AG20443 (cell line): Measurements from ENCODE around the gene MTCH1.

Experiments used
- DNase-seq: peaks from one replicate; pipeline ENCODE4 v3.0.0; 2012; ENCODE audit warnings: low spot score, mixed read lengths

MTCH1 gene

GRCh38 chr6:36985808-36986703 lies at the start of gene MTCH1:
Gene MTCH1, minus strand, starts transcription at chr6:36986196. Its CDS starts 23 bp downstream, at chr6:36986173.
- peak; percentile 97 for DNase-seq

GRCh38 chr6:37033819-37034795 lies 48.1 kb upstream of the MTCH1 start:
- no peak for DNase-seq

GRCh38 chr6:37033255-37033654 lies 47.3 kb upstream of the MTCH1 start:
- DNase-seq: no peak

- no peak for DNase-seq
Observed at GRCh38 chr6:37032239-37032638, 46.2 kb upstream of the MTCH1 start.

GRCh38 chr6:37030599-37030998 lies 44.6 kb upstream of the MTCH1 start:
- no peak for DNase-seq

DNA sequence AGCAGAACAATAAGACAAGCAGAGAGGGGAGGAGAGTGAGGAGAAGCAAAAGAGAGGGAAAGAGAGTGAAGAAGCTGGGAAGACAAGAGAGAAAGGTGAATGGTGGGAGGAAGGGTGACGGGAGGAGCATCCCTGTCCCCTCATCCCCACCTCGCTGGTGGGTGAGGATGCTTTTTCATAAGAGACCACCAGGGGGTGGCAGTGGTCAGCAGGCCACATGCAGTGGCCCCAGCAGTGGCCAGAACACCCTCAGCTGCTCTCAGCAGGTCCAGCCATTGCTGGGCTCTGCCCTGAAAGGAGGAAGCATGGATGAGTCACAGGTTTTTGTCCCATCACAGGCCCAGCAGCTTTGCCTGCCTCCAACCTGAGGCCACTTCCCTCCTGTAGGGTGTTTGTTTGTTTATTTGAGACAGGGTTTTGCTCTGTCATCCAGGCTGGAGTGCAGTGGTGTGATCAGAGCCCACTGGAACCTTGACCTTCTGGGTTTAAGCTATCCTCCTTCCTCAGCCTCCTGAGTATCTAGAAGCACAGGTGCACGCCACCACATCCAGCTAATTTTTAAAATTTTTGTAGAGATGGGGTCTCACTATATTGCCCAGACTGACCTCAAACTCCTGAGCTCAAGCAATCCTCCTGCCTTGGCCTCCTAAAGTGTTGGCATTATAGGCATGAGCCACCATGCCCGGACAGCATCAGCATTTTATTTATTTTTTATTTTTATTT lies 43.4 kb upstream of the MTCH1 start:
- peak; percentile 91 for DNase-seq

DNA sequence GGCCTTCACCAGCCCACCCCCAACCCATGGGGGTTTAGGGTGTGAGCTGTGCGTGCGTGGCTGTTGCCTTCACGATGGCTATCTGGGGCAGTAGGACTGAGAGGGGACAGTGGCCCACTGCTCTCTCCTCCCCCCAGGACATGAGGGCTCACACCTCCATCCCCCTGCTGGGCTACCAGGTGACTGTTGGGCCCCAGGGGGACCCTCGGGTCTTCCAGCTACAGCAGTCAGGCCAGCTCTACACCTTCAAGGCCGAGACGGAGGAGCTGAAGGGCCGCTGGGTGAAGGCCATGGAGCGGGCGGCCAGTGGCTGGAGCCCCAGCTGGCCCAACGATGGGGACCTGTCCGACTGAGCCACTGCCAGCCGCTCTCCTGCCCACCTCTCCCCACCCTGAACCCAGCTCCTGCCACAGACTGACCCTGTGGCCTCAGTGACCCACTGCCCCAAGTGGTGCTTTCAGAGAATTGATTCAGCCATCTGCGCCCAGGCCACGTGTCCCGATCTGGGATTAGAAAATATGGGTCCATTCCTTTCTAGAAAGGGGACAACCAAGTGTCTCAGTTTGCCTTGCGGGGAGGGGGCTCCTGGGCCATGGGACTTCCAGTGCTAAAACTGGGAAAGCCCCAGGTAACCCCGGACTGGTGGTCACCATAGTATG lies 41.9 kb upstream of the MTCH1 start:
- no peak for DNase-seq

DNA sequence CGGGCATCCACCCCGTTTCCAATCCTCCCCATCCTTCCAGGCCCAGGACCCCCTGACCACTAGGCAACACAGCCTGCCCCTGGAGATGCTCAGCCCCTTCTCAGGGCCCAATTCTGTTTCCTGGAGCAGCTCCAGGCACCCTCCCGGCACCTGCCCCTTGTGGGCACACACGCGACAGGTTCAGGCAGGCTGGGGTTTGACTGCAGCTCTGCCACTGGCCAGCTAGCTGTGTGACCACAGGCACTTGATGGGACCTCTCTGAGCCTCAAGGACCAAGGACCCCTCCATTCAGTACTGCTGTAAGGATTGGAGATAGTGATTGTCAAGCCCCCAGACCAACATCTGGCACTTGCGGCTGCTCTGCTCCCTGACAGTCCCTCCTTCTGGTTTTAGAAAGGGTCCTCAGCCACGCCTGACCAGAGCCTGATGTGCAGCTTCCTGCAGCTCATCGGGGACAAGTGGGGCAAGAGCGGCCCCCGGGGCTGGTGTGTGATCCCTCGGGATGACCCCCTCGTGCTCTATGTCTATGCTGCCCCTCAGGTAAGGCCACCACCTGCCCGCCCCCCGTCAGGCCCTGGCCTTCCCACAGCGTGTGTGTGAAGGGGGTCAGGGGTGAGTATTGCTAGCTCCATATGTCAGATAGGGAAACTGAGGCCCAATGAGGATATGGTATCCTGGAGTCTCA lies 41.2 kb upstream of the MTCH1 start:
- DNase-seq: no peak

DNA sequence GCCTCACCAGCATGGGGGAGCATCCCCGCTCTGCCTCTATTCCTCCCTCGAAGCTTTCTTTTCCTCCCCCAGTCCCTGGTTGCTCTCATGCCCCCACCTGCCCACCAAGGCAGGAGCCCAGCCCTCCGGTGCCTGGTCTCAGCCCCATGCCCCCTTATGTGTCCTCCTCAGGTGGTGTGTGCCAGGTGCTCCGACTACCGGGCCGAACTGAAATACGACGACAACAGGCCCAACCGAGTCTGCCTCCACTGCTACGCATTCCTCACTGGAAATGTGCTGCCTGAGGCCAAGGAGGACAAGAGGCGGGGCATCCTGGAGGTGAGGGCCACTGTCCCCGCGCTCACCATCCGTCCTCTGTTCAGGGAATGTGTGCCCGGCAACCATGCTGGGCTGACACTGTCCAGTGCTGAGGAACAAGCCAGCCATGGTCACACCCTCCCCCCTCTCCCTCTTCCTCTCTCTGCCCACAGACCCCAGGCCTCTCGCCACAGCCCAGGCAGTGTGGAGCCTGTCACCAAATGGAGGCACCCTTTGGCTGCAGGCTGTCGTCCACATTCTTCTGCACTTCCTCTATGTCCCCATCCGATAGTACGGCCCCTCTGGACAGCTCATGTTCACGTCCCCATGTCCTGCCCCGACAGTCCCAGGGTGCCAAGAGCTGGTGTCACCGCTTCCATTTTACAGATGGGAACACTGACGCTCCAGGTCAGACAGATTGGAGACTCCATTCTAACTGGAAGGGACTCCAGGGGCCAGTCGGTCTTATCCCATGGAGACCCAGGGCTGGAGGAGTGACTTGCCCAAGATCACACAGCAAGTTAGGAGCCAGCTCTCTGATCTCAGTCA lies 39.8 kb upstream of the MTCH1 start:
- DNase-seq: no peak

GRCh38 chr6:37024656-37025337 lies 38.8 kb upstream of the MTCH1 start:
- DNase-seq: peak; percentile 70

GRCh38 chr6:37022135-37022863 lies 36.3 kb upstream of the MTCH1 start:
- no peak for DNase-seq

DNA sequence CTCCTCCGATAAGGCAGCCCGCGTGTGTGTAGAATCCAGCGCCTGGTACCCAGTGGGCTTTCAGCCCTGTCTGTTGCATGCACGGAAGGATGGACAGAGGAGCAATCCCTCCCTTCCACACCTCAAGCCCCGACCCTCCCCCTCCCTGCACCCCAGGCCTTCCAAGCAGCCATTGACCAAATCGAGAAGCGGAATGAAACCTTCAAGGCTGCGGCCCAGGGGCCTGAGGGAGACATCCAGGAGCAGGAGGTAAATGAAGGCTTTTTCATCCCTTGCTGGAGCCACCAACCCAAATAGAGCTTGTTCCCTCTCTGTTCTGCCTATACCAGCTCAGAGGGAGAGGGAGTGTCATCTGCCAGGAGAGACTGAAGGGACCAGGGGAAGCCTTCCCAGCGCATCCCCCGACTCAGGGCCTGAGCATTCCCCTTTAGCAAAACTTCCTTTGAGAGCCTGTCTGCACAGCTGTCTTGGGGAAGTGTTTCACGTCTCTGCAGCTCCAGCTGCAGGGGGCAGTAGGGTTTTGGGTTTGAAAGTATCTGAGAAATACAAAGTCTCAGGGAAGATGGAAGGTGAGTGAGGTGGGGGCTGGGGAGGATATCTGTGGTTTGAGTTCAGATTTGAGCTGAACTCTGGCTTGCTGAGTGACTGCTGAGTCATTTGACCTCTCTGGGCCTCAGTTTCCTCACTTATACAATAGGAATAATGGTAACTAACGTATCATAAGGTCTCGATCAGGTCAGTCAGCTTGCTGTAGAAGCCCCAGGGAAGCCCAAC lies 35.5 kb upstream of the MTCH1 start:
- peak; percentile 40 for DNase-seq

DNA sequence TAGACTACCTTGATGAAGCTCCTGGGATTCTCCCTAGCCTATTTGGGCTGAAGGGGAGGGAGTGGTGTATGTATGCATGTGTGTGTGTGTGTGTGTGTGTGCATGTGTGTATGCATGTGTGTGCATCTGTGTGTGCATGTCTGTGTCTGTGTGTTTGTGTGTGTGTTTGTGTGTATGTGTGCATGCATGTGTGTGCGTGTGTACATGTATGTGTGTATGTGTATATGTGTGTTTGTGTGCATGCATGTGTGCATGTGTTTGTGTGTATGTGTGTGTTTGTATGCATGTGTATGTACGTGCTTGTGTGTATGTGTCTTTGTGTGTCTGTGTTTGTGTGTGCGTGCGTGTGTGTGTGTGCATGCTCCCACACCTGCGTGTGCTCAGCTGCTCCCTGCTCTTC lies 34.8 kb upstream of the MTCH1 start:
- no peak for DNase-seq

GRCh38 chr6:37020381-37020780 lies 34.4 kb upstream of the MTCH1 start:
- no peak for DNase-seq

DNA sequence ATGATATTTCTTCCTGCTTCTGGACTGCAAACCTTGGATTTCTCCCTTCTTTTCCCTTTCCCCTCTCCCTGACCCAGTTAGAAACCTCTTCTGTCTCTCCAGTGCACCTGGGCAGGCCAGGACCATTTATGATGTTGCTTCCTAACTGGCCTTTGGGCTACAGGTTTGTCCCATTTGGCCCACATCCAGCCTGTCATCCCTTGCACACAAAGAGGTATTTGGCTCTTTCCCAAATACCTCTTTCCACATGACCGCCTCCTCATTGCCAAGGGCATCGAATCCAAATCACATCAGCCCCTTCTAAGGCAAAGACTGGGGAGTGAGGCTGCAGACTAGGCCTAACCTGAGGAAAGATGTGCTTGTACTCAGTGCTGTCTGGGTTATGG lies 33.1 kb upstream of the MTCH1 start:
- DNase-seq: no peak

- DNase-seq: peak; percentile 94
Observed at GRCh38 chr6:37018198-37019064, 32.4 kb upstream of the MTCH1 start.
